GM12872 (cell line): ENCODE data around the gene KLHL17.

ENCODE experiments used
- CTCF ChIP-seq: IDR thresholded peaks from 3 replicates; pipeline ENCODE4 v1.5.1; 2011; ENCODE audit warnings: low read depth, mild to moderate bottlenecking, low read length, moderate library complexity; ENCODE audit not compliant: insufficient read depth

Gene KLHL17

GRCh38 chr1:1004780-1005697 lies 44.7 kb downstream of the KLHL17 start:
- 0 out of 3 replicates have a peak, but pooled peaks have one; percentile 5 for TF ChIP-seq CTCF

- TF ChIP-seq CTCF = no peak
These were observed 45.5 kb downstream of the KLHL17 start for GRCh38 chr1:1005774-1006304.

- TF ChIP-seq CTCF = no peak
These were observed 46.1 kb downstream of the KLHL17 start for GRCh38 chr1:1006305-1007159.

DNA sequence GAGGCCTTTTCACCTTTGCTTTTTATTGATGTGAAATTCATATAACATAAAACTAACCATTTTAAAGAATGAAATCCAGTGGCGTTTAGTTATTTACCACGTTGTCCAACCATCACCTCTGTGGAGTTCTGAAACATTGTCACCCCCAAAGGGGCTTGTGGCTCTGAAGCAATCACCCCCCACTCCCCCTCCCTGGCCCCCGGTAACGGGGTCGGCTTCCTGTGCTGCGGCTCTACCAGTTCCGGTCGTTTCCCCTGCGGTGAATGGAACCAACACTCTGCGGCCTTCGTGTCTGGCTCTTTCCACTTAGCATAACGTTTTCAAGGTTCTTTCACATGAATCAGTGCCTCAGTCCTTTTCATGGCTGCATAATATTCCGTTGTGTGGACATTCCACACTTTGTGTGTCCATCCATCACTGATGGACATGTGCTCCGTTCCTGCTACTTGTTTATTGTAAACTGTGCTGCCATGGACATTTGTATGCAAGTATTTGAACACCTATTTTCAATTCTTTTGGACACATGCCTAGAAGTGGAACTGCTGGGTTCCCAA lies 51.1 kb downstream of the KLHL17 start:
- TF ChIP-seq CTCF = no peak

DNA sequence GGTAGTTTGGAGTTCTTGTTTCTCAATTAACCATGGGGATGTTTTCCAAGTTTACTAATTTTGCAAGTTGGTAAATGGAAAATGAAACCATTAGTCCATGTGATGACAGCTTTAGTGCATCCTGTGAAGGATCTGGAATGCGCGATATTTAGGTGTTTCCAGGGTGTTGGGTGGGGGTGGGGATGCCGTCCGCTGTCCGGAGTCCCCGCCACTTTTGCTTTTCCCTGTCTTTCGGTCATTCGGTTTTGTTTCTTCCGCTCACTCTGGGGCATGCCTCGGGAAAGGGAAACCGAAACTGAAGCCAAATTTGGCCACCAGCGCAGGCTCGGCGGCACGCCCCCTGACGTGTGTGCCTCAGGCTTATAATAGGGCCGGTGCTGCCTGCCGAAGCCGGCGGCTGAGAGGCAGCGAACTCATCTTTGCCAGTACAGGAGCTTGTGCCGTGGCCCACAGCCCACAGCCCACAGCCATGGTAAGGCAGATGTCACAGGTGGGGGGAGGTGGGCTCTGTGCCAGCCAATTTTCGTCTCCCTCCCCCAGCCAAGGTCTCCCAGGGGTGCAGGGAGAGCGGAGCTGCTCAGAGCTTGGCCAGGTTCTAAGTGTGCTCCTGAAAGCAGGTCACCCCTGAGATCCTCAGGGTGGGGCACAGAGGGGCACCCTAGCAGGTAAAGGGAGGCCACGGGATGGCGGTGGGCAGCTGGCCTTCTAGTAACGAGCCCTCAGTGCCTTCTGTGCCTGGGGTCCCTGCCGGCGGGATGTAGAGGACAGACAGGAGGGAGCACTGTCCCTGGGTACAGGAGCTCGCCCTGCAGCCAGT lies 52.9 kb downstream of the KLHL17 start, which contains the start of gene ISG15:
ISG15 (plus strand) TSS at position 393 of the 817 bp plus-strand sequence; CDS start at position 470, 77 bp downstream.
- TF ChIP-seq CTCF = no peak

DNA sequence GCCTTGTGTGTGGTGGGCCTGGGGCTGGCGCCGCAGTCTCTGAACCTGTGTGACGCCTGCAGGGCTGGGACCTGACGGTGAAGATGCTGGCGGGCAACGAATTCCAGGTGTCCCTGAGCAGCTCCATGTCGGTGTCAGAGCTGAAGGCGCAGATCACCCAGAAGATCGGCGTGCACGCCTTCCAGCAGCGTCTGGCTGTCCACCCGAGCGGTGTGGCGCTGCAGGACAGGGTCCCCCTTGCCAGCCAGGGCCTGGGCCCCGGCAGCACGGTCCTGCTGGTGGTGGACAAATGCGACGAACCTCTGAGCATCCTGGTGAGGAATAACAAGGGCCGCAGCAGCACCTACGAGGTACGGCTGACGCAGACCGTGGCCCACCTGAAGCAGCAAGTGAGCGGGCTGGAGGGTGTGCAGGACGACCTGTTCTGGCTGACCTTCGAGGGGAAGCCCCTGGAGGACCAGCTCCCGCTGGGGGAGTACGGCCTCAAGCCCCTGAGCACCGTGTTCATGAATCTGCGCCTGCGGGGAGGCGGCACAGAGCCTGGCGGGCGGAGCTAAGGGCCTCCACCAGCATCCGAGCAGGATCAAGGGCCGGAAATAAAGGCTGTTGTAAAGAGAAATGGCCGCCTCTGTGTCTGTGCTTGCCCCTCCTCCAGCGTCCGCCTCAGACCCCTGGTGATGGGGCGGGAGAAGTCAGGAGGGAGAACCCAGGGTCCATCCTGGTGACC lies 53.7 kb downstream of the KLHL17 start:
- no peak for TF ChIP-seq CTCF
